WI38 (cell line): ENCODE measurements around the gene FRMD5.

Experiments
- H3K4me3 ChIP-seq: 2 replicates; pipeline ENCODE4 v1.5.1; 2011; ENCODE audit warnings: low read depth, mild to moderate bottlenecking, control low read depth, low read length
- TF ChIP-seq, protein P1 (sequence below): IDR thresholded peaks from 2 replicates; pipeline ENCODE4 v1.5.1; 2012; ENCODE audit warnings: low read depth, mild to moderate bottlenecking, control low read depth, low read length

The FRMD5 gene

DNA sequence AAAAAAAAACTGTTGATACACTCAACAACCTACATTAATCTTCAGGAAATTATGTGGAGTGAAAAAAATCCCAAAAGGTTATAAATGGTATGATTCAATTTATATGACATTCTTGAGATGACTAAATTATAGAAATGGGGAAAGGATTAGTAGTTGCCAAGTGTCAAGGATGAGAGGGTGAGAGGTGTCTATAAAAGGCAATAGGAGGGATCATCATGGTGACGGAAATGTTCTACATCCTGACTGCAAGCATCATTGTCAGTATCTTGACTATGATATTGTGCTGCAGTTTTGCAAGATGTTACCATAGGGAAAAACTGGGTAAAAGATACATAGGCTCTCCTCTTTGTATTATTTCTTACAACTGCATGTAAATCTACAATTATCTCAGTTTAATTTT, 125.6 kb downstream of the FRMD5 start:
- no peak overlapping the region for H3K4me3 ChIP-seq
- TF ChIP-seq, protein P1, sequence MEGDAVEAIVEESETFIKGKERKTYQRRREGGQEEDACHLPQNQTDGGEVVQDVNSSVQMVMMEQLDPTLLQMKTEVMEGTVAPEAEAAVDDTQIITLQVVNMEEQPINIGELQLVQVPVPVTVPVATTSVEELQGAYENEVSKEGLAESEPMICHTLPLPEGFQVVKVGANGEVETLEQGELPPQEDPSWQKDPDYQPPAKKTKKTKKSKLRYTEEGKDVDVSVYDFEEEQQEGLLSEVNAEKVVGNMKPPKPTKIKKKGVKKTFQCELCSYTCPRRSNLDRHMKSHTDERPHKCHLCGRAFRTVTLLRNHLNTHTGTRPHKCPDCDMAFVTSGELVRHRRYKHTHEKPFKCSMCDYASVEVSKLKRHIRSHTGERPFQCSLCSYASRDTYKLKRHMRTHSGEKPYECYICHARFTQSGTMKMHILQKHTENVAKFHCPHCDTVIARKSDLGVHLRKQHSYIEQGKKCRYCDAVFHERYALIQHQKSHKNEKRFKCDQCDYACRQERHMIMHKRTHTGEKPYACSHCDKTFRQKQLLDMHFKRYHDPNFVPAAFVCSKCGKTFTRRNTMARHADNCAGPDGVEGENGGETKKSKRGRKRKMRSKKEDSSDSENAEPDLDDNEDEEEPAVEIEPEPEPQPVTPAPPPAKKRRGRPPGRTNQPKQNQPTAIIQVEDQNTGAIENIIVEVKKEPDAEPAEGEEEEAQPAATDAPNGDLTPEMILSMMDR: no peak

GRCh38 chr15:44068347-44068746, 126.7 kb downstream of the FRMD5 start:
- TF ChIP-seq, protein P1: no peak
- no peak overlapping the region for H3K4me3 ChIP-seq

GRCh38 chr15:44066211-44066827, 128.8 kb downstream of the FRMD5 start:
- TF ChIP-seq, protein P1: peak; percentile 53
- H3K4me3 ChIP-seq: no peak overlapping the region

DNA sequence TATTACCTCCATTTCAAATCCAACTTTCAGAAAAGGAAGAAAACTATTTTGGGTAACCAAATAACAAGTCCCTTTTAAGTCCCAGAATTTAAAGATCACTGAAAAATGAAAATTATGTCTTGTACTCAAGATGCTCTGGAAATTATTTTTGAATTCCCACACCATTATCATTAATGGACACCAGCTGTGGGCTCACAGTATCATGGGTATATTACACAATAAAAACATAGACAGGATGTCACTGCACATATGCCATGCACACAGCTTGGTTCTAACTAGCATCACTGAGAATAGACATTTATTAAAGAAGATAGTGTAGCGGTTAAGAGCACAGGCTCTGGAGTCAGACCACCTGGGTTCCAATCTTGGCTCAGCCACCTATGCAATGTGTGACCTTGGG, 130.4 kb downstream of the FRMD5 start:
- TF ChIP-seq, protein P1: no peak
- no peak overlapping the region for H3K4me3 ChIP-seq

- TF ChIP-seq, protein P1: no peak
- no peak overlapping the region for H3K4me3 ChIP-seq
Observed at GRCh38 chr15:44058126-44058525, 136.9 kb downstream of the FRMD5 start.

GRCh38 chr15:44045661-44046060, 149.4 kb downstream of the FRMD5 start:
- TF ChIP-seq, protein P1: no peak
- no peak overlapping the region for H3K4me3 ChIP-seq

DNA sequence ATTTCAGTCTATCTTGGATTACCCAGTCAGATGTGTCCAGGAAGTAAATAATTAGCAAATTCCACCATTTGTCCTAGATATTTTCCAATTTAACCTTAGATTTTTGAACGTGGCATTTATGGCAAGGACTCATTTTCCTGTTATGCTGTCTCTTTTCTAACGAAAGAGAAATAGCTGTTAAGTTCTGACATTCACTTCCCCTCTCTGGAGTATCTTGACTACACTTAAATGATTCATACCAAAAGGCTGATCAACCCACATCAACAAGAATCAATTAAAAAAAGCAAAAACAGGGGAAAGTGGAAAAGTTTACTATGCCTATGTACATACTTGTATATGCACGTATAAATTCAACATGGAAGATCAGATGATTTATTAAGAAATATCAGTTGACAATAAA, 149.9 kb downstream of the FRMD5 start:
- no peak overlapping the region for H3K4me3 ChIP-seq
- TF ChIP-seq, protein P1: no peak
